HepG2 (cell line): ENCODE results near the gene TNFAIP8L3. TPM values are rescaled to one million over a fixed set of nuclear protein-coding genes. Genes with fewer than 3 reads are reported as not detected.

Source experiments
- ADNP ChIP-seq: sonication (generic); formaldehyde crosslinking; IDR thresholded peaks from 2 replicates; pipeline ENCODE4 v1.4.0; 2020; ENCODE audit warnings: missing genetic modification reagents
- CCDC6 ChIP-seq: sonication (generic); formaldehyde crosslinking; IDR thresholded peaks from 2 replicates; pipeline ENCODE4 v1.8.1; 2022; ENCODE audit warnings: mild to moderate bottlenecking, missing genetic modification reagents, moderate library complexity
- CREB1 ChIP-seq, 2 experiments: fragments of 450-650 bp in 1 of 2; IDR thresholded peaks; 2 replicates each; pipeline ENCODE4 v1.6.1; 2016 to 2017; ENCODE audit warnings: control low read depth in 1 of 2, mild to moderate bottlenecking in 1 of 2, missing compliant biosample characterization in 1 of 2, missing genetic modification characterization in 1 of 2
- ESRRA ChIP-seq: sonication (generic); formaldehyde crosslinking; IDR thresholded peaks from 2 replicates; pipeline ENCODE4 v1.5.1; 2020; ENCODE audit warnings: mild to moderate bottlenecking, low read depth, missing genetic modification reagents
- GFI1 ChIP-seq: sonication (generic); formaldehyde crosslinking; IDR thresholded peaks from 2 replicates; pipeline ENCODE4 v1.5.0; 2020; ENCODE audit warnings: missing genetic modification reagents, mild to moderate bottlenecking, borderline replicate concordance
- HMG20B ChIP-seq: conservative IDR thresholded peaks from 2 replicates; pipeline ENCODE4 v1.6.1; 2016; ENCODE audit warnings: missing genetic modification reagents, missing compliant biosample characterization
- NCOR1 ChIP-seq: fragments of 200-600 bp; sonication (generic); IDR thresholded peaks from 2 replicates; pipeline ENCODE4 v1.7.0; 2017; ENCODE audit warnings: antibody characterized with exemption, low read length, borderline replicate concordance
- NFIC ChIP-seq: IDR thresholded peaks from 2 replicates; pipeline ENCODE4 v1.6.1; 2012; ENCODE audit warnings: mild to moderate bottlenecking, low read length, inconsistent platforms
- NR2F2 ChIP-seq: IDR thresholded peaks from 2 replicates; pipeline ENCODE4 v1.6.1; 2012; ENCODE audit warnings: low read depth, inconsistent platforms, borderline replicate concordance
- NRL ChIP-seq: sonication (generic); formaldehyde crosslinking; IDR thresholded peaks from 2 replicates; pipeline ENCODE4 v1.5.0; 2020; ENCODE audit warnings: missing genetic modification reagents, mild to moderate bottlenecking, moderate library complexity, borderline replicate concordance
- SCMH1 ChIP-seq: sonication (generic); formaldehyde crosslinking; IDR thresholded peaks from 2 replicates; pipeline ENCODE4 v1.9.0; 2021; ENCODE audit warnings: missing genetic modification reagents, mild to moderate bottlenecking, borderline replicate concordance
- SP140L ChIP-seq: sonication (generic); formaldehyde crosslinking; IDR thresholded peaks from 2 replicates; pipeline ENCODE4 v1.4.0; 2020; ENCODE audit warnings: missing genetic modification reagents, borderline replicate concordance
- SP5 ChIP-seq: IDR thresholded peaks from 2 replicates; pipeline ENCODE4 v1.6.1; 2016; ENCODE audit warnings: low read depth, borderline replicate concordance
- TBX3 ChIP-seq: fragments of 450-650 bp; IDR thresholded peaks from 2 replicates; pipeline ENCODE4 v1.6.1; 2017; ENCODE audit warnings: antibody characterized with exemption, mild to moderate bottlenecking, inconsistent platforms, borderline replicate concordance
- TCF7 ChIP-seq: sonication (generic); IDR thresholded peaks from 2 replicates; pipeline ENCODE4 v1.6.1; 2016; ENCODE audit warnings: antibody characterized with exemption, low read depth
- ZIK1 ChIP-seq: sonication (generic); formaldehyde crosslinking; IDR thresholded peaks from 2 replicates; pipeline ENCODE4 v1.5.0; 2020; ENCODE audit warnings: mild to moderate bottlenecking, low read depth, missing genetic modification reagents, borderline replicate concordance
- ZNF501 ChIP-seq: sonication (generic); formaldehyde crosslinking; IDR thresholded peaks from 2 replicates; pipeline ENCODE4 v1.5.1; 2020; ENCODE audit warnings: mild to moderate bottlenecking, moderate library complexity, missing genetic modification reagents
- ZNF530 ChIP-seq: sonication (generic); formaldehyde crosslinking; IDR thresholded peaks from 2 replicates; pipeline ENCODE4 v1.5.0; 2020; ENCODE audit warnings: low read depth, mild to moderate bottlenecking, missing genetic modification reagents
- polyA plus RNA-seq, 8 experiments: library from polyadenylated mRNA; depleted of rRNA in 3 of 8; stranded (reverse) in 7 of 8; unstranded in 1 of 8; fragments of >200 nt; fragmentation: Illumina TruSeq in 4 of 8; extraction: Trizol in 4 of 8; gene quantifications; 2 replicates each; pipeline versions ENCODE4 v1.2.1 to v1.2.3, GENCODE V29; 2011 to 2016; ENCODE audit warnings: low read depth in 4 of 8, missing spikeins in 1 of 8, mixed read lengths in 1 of 8; ENCODE audit not compliant: insufficient read depth in 1 of 8
- total RNA-seq, 5 experiments: library from RNA; depleted of rRNA; stranded (reverse); fragments of >200 nt; fragmentation: Illumina TruSeq; extraction: Trizol; gene quantifications; 2 replicates each; pipeline ENCODE4 v1.2.3, GENCODE V29; 2016; ENCODE audit warnings: low read depth in 1 of 5
- TF ChIP-seq, protein P1 (sequence below): sonication (generic); formaldehyde crosslinking; IDR thresholded peaks from 2 replicates; pipeline ENCODE4 v1.4.0; 2020; ENCODE audit warnings: mild to moderate bottlenecking, missing genetic modification reagents, borderline replicate concordance
- TF ChIP-seq, protein P2 (sequence below): IDR thresholded peaks from 2 replicates; pipeline ENCODE4 v1.4.0; 2020; ENCODE audit warnings: mild to moderate bottlenecking, missing genetic modification reagents
- TF ChIP-seq, protein P3 (sequence below): sonication (generic); IDR thresholded peaks from 2 replicates; pipeline ENCODE4 v1.6.1; 2016; ENCODE audit warnings: low read depth, borderline replicate concordance

Gene TNFAIP8L3
- total and polyA plus RNA-seq, 2 of the 13 experiments (the other 11 are each of a cell fraction or from before 2014, with no cell fraction given) = 0.15 to 4.0 TPM

DNA sequence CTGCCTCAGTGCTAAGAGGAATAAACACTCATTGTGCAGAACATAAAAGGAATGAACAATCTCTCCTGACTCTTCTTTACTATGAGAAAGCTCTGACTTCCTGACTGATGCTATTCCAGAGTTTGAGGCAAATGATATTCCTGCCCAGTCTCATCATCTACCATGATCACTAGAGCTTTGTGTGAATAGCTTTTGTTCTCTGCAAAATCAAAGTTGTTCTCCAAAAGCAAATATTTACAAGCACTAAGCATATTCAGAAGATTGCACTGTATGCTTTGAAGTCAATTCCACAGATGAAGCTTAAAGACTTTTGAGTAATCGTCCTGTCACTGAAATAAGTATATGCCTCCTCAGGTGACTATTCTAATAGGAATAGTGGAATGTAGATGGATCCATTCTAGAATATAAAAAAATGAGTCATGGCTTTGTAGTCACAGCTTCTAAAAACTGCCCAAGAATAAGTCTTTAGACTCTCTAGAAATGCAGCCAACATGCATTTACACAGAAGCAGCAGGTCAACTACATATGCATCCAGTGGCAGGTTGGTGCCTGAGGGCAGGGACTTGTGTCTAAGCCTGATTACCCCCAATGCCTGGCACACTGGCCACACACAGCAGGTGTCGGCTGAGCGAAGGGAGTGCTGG is 34.6 kb downstream of the TNFAIP8L3 start (continued):
- TF ChIP-seq, protein P1, sequence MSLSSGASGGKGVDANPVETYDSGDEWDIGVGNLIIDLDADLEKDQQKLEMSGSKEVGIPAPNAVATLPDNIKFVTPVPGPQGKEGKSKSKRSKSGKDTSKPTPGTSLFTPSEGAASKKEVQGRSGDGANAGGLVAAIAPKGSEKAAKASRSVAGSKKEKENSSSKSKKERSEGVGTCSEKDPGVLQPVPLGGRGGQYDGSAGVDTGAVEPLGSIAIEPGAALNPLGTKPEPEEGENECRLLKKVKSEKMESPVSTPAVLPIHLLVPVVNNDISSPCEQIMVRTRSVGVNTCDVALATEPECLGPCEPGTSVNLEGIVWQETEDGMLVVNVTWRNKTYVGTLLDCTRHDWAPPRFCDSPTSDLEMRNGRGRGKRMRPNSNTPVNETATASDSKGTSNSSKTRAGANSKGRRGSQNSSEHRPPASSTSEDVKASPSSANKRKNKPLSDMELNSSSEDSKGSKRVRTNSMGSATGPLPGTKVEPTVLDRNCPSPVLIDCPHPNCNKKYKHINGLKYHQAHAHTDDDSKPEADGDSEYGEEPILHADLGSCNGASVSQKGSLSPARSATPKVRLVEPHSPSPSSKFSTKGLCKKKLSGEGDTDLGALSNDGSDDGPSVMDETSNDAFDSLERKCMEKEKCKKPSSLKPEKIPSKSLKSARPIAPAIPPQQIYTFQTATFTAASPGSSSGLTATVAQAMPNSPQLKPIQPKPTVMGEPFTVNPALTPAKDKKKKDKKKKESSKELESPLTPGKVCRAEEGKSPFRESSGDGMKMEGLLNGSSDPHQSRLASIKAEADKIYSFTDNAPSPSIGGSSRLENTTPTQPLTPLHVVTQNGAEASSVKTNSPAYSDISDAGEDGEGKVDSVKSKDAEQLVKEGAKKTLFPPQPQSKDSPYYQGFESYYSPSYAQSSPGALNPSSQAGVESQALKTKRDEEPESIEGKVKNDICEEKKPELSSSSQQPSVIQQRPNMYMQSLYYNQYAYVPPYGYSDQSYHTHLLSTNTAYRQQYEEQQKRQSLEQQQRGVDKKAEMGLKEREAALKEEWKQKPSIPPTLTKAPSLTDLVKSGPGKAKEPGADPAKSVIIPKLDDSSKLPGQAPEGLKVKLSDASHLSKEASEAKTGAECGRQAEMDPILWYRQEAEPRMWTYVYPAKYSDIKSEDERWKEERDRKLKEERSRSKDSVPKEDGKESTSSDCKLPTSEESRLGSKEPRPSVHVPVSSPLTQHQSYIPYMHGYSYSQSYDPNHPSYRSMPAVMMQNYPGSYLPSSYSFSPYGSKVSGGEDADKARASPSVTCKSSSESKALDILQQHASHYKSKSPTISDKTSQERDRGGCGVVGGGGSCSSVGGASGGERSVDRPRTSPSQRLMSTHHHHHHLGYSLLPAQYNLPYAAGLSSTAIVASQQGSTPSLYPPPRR (CRISPR knock-in tag) = peak; percentile 69
- TF ChIP-seq GFI1 (peak; percentile 95), ZNF501 (CRISPR knock-in tag) (no peak), ESRRA (CRISPR knock-in tag) (no peak), ZIK1 (CRISPR knock-in tag) (no peak), TBX3 (peak; percentile 91), HMG20B (peak; percentile 85), SP140L (CRISPR knock-in tag) (no peak), CREB1 (IDR thresholded peaks at IDR 0.05) (no peak; the same call in 1 of the 2 replicates), CREB1 (CRISPR knock-in tag; IDR thresholded peaks at IDR 0.05) (no peak), SP5 (no peak), CCDC6 (CRISPR knock-in tag) (no peak), NFIC (peak; percentile 63; the same call in 1 of the 2 replicates), SCMH1 (no peak), NR2F2 (0 out of 2 replicates have a peak, but pooled peaks have one; percentile 38), ADNP (no peak), NCOR1 (peak; percentile 48; the same call in 1 of the 2 replicates), TCF7 (peak; percentile 95), ZNF530 (CRISPR knock-in tag) (no peak), NRL (CRISPR knock-in tag) (no peak)
- TF ChIP-seq, protein P2, sequence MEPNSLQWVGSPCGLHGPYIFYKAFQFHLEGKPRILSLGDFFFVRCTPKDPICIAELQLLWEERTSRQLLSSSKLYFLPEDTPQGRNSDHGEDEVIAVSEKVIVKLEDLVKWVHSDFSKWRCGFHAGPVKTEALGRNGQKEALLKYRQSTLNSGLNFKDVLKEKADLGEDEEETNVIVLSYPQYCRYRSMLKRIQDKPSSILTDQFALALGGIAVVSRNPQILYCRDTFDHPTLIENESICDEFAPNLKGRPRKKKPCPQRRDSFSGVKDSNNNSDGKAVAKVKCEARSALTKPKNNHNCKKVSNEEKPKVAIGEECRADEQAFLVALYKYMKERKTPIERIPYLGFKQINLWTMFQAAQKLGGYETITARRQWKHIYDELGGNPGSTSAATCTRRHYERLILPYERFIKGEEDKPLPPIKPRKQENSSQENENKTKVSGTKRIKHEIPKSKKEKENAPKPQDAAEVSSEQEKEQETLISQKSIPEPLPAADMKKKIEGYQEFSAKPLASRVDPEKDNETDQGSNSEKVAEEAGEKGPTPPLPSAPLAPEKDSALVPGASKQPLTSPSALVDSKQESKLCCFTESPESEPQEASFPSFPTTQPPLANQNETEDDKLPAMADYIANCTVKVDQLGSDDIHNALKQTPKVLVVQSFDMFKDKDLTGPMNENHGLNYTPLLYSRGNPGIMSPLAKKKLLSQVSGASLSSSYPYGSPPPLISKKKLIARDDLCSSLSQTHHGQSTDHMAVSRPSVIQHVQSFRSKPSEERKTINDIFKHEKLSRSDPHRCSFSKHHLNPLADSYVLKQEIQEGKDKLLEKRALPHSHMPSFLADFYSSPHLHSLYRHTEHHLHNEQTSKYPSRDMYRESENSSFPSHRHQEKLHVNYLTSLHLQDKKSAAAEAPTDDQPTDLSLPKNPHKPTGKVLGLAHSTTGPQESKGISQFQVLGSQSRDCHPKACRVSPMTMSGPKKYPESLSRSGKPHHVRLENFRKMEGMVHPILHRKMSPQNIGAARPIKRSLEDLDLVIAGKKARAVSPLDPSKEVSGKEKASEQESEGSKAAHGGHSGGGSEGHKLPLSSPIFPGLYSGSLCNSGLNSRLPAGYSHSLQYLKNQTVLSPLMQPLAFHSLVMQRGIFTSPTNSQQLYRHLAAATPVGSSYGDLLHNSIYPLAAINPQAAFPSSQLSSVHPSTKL (CRISPR knock-in tag) = peak; percentile 89
- TF ChIP-seq, protein P3, sequence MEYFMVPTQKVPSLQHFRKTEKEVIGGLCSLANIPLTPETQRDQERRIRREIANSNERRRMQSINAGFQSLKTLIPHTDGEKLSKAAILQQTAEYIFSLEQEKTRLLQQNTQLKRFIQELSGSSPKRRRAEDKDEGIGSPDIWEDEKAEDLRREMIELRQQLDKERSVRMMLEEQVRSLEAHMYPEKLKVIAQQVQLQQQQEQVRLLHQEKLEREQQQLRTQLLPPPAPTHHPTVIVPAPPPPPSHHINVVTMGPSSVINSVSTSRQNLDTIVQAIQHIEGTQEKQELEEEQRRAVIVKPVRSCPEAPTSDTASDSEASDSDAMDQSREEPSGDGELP = peak; percentile 12; the same call in 1 of the 2 replicates
